GM19395 (cell line): ENCODE results near the gene EXOC4.

Experiments
- ATAC-seq: cut with Tn5 transposase; IDR thresholded peaks from one replicate; pipeline ENCODE4 v1.9.1; 2021; ENCODE audit warnings: mild to moderate bottlenecking, moderate library complexity; ENCODE audit not compliant: unreplicated experiment

EXOC4 gene

GRCh38 chr7:133522501-133522900 lies 269.6 kb downstream of the EXOC4 start:
- no peak for ATAC-seq

- ATAC-seq = no peak
These were observed 275.9 kb downstream of the EXOC4 start for GRCh38 chr7:133528796-133529195.

- ATAC-seq = no peak
These were observed 277.0 kb downstream of the EXOC4 start for GRCh38 chr7:133529861-133530260.

- no peak for ATAC-seq
These were observed 277.8 kb downstream of the EXOC4 start for GRCh38 chr7:133530682-133531081.

GRCh38 chr7:133534816-133535215 lies 281.9 kb downstream of the EXOC4 start:
- no peak for ATAC-seq

- no peak for ATAC-seq
These were observed 282.4 kb downstream of the EXOC4 start for GRCh38 chr7:133535308-133535707.

- ATAC-seq = no peak
These were observed 283.6 kb downstream of the EXOC4 start for GRCh38 chr7:133536450-133536849.

GRCh38 chr7:133539016-133539415 lies 286.1 kb downstream of the EXOC4 start:
- ATAC-seq = no peak

GRCh38 chr7:133540096-133540860 lies 287.4 kb downstream of the EXOC4 start:
- no peak for ATAC-seq

GRCh38 chr7:133542209-133542780 lies 289.4 kb downstream of the EXOC4 start:
- ATAC-seq = no peak

GRCh38 chr7:133543657-133544056 lies 290.8 kb downstream of the EXOC4 start:
- no peak for ATAC-seq

GRCh38 chr7:133545618-133546017 lies 292.7 kb downstream of the EXOC4 start:
- ATAC-seq = no peak

GRCh38 chr7:133547981-133548380 lies 295.1 kb downstream of the EXOC4 start:
- no peak for ATAC-seq

GRCh38 chr7:133549633-133550032 lies 296.8 kb downstream of the EXOC4 start:
- ATAC-seq = no peak

- ATAC-seq = no peak
These were observed 297.3 kb downstream of the EXOC4 start for GRCh38 chr7:133550145-133550544.

- no peak for ATAC-seq
These were observed 297.9 kb downstream of the EXOC4 start for GRCh38 chr7:133550811-133551210.

- ATAC-seq = no peak
These were observed 298.6 kb downstream of the EXOC4 start for GRCh38 chr7:133551466-133551865.

- ATAC-seq = no peak
These were observed 299.2 kb downstream of the EXOC4 start for GRCh38 chr7:133552079-133552478.

GRCh38 chr7:133554330-133554729 lies 301.5 kb downstream of the EXOC4 start:
- no peak for ATAC-seq

GRCh38 chr7:133556048-133556447 lies 303.2 kb downstream of the EXOC4 start:
- no peak for ATAC-seq

GRCh38 chr7:133556553-133556952 lies 303.7 kb downstream of the EXOC4 start:
- ATAC-seq = no peak

GRCh38 chr7:133560900-133561299 lies 308.0 kb downstream of the EXOC4 start:
- no peak for ATAC-seq

- ATAC-seq = no peak
These were observed 308.5 kb downstream of the EXOC4 start for GRCh38 chr7:133561396-133561795.
